M059J (cell line): Measurements from ENCODE around the gene PTK6. TPM values are rescaled to one million over a fixed set of nuclear protein-coding genes. Genes with fewer than 3 reads are reported as not detected.

Source experiments
- DNase-seq: peaks from one replicate; pipeline ENCODE4 v3.0.0-alpha.2; 2012; ENCODE audit warnings: low read depth
- total RNA-seq: library from RNA; depleted of rRNA; stranded (reverse); fragments of >200 nt; shearing (Covaris generic); gene quantifications from 2 replicates; pipeline ENCODE4 v1.2.3, GENCODE V29; 2014

The PTK6 gene
- total RNA-seq, 1 experiment from 2014 or later = not detected

DNA sequence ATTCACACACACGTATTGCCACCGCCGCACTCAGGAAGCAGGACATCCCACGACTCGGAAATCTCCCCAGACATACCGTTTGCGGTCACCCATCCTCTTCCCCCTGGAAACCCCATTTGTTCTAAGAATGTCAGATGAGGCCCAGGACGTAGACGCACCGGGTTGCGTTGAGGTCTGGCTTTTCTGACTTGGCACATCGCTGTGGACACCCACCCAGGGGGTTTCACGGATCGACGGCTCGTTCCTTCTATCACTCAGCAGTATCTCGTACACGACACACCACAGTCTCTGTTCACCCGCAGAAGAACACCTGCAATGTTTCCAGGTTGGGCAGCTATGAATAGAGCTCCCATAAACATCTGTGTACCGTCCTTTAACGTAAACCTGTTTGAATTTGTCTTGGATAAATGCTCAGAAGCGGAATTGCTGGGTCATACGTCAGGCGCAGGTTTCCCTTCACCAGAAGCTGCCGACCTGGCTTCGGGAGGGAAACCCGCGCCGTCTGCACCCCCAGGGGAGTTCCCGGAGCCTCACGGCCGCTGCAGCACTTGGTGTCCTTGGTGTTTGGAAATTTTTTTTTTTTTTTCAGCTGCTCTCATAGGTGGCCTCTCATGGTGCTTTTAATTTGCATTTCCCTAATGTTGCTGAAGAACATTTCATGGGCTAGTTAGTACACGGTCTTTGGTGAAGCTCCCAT is 29.0 kb downstream of the PTK6 start:
- DNase-seq = no peak

DNA sequence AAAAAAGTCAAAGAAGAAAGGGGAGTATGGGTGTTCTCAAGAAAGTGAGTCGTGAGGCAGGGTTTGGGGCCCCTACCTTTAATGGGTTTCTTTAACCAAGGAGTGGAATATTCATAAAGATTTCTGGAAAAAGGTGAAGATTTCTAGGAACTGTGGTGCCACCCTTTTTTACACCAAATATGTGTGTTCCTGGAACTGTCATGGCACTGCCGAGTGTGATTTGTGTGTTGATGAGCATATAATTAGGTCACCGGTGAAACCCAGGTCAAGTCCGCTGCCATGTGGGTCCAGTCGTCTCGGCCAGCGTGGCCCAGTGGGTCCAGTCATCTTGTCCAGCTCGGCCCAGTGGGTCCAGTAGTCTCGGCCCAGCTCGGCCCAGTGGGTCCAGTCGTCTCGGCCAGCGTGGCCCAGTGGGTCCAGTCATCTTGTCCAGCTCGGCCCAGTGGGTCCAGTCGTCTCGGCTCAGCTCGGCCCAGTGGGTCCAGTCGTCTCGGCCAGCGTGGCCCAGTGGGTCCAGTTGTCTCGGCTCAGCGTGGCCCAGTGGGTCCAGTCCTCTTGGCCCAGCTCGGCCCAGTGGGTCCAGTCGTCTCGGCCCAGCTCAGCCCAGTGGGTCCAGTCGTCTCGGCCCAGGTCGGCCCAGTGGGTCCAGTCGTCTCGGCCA is 30.0 kb downstream of the PTK6 start:
- no peak for DNase-seq

DNA sequence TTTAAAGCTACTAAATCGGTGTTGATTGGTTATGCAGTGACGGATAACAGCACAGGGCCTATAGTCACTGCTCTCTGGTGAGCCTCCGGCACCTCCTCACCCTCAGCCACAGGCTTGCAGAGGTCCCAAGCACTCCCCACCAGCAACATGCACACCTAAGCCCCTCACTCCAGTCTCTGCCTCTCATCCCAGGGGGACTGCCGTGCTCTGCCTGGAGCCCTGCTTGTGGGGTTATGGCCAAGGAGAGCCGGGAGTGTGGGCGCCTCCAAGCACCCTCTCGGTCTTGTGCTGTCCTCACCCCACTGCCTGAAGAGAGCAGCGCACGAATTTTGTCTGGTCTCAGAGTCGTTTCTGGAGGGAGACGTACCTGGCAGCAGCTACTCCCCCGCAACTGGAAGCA is 31.5 kb downstream of the PTK6 start:
- DNase-seq = no peak

DNA sequence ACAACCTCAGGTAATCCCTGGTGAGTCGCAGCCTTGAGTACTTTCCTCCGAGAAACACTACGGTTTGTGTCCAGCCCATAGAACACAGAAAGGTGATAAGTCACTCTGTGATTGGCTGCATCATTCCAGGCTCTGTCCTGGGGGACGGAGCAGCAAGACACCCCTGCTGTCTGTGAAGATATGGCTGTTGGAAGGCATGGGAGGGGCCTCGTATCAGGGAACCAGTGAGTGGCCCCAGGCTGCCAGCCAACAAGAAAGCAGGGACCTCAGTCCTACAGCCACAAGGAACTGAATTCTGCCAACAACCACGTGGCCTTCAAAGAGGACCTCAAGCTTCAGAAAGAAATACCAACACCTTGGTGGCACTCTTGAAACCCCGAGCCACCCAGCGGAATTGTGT is 31.9 kb downstream of the PTK6 start:
- DNase-seq = no peak

- no peak for DNase-seq
Measured at GRCh38 chr20:63504642-63505041, 32.5 kb downstream of the PTK6 start.

DNA sequence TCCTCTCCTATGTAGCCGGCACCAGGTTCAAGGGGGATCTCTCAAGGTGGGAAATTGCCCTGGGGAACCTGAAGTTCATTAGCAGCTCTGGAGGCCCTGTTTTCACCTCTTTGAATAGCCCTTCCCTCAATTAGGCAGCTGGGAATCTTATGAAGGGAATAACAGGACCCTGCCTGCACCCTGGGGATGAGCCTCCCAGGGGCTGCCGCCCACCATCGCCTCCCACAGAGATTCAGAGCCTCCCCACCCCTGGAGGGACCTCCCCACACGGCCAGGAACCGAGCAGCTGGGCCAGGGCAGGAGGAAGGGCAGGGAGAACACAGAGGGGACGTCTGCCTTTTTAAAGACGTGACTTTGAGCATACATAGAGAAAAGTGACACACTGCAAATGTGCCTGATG is 33.7 kb downstream of the PTK6 start:
- DNase-seq = no peak

DNA sequence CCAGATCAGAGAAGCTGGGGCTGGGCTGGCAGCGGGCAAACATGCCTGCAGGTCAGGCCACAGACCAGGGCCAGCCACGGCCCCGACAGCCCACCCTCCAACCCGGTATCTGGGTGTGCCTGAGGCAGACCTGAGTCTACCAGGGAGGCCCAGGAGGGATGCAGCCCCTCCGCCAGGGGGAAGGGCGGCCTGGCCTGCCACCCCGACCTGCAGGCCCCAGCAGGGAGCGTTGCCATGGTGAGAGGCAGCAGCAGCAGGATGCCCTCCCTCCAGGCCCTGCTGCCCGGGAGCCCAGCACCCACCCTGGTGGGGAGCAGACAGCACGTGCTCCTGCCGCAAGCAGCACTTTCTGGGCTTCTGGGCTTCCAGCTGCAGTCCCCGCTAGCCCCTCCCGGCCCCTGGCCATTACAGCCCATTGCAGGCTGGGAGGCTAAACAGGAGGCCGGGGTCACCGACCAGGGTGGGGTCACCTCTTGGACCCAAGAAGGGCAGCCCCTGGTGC is 34.5 kb downstream of the PTK6 start:
- DNase-seq = no peak

DNA sequence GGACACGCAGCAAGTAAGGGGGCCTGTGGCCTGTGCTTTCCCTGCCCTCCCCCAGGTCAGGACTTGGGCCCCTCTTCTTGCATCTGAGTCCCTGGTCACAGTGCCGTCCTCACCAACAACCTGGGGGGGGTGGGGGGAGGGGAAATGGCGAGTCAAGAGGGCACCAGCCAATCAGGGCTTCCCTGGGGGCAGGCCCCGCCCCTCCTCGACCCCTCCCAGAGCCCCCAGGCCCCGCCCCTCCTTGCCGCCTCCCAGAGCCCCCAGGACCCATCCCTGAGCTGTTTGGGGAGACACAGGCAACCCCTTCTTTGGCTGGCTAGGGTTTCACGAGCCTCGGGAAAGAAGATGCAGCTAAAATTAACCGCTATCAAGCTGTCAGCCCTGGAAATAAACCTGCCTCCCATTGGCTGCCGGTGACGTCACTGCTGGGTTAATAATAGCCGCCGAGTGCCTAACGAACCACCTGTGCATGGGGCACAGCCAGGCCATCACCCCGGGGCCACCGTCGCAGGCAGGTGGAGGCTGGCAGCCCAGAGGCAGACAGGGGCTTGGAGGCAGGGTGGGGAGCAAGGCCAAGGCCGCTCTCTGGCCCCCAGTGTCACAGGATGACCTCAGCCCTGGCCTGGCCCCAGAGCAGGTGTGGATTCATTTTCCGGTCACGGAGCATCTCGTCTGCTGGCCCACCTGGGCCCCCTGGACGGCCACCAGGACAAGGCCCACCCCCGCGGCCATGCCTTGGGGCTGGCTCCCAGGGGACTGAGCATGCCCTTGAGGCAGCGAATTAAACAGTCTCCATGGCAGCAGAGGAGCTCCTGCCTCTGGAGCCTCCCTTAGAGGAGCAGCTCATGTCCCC is 35.1 kb downstream of the PTK6 start:
- peak; percentile 53 for DNase-seq

GRCh38 chr20:63500902-63501817 is 36.0 kb downstream of the PTK6 start:
- no peak for DNase-seq

DNA sequence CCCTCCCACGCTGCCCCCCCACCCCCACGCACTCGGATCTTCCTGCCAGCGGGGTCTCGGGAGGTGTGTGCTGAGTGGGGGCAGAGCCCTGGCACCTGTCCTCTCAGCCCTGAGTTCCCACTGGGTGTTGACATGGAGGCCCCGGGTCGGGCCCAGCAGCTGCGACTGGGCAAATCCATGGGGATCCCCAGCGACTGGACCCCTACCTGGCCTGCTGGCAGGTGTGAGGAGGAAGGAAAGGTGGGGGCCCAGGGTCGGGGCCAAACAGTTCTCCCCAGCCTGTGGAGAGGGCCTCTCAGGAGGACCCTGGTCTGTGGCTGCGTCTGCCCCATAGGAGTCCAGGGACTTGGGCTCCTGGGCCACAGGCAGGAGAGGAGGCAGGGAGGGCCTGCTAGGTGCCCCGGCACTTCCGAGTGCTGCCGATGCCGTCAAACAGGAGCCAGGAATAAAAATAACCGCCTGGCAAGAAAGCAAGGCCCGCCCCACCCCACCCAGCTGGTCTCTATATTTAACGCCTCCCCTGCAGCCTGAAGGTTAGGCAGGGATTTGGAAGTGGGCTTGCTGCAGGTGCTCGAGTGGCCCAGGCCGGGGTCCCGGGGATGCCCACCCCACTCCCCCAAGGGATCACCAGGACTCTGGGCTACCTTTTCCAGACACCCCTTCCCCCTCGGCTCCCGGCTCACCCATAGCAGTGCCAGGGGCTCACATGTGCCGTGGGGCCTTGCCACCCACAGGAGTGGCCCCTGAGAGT is 36.9 kb downstream of the PTK6 start:
- no peak for DNase-seq

- DNase-seq = no peak
Measured at GRCh38 chr20:63499338-63499969, 37.7 kb downstream of the PTK6 start.

- peak; percentile 43 for DNase-seq
Measured at GRCh38 chr20:63498960-63499337, 38.2 kb downstream of the PTK6 start, which contains the start of gene EEF1A2. TSS of gene EEF1A2 (minus strand) at chr20:63499083. CDS start at chr20:63497763, 1,320 bp downstream.

DNA sequence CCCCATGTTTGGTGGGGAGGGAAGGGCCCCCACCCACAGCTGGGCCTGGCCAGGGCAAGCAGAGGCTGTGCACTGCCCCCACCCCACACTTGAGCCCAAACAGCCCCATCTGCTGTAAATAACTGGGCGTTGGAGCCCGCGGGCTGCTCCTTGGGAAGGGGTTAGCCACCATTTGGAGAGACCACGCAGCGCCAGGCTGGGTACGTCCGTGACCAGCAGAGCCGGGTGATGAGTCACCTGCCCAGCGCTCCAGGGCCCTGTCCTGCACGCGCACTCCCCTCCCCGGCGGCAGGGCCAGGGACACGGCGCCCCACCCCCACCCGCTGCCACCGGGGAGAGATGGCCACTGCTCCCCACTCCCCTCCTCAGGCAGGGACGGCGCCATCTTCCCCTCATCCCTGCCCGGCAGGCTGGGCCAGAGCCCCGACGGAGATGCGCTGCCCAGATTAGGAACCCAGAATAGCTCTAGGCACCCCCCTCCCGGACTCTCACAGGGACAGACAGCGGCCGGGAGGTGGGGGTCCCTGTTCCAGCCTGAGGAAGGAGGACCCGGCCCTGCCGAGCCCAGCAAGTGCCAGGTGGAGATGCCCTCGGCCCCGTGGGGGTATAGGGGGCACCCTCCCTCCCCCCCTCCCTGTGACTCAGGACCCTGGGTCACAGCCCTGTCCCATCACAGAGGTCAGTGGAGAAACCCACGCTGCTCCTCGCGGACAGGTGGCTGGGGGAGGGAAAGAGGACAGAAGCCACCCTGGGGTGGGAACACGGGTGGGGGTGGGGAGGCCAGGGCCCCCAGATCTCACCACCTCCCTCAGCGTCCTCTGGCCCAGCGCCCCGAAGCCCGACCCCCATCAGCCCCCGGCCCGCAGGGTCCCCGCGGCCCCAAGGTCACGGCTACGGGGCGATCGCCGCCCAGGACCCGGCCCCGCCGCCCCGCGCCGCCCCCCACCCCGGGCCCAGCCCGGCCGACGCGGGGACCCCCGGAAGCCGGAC is 38.9 kb downstream of the PTK6 start:
- DNase-seq = peak; percentile 89

GRCh38 chr20:63497138-63497945 is 39.8 kb downstream of the PTK6 start:
- no peak for DNase-seq

- DNase-seq = no peak
Measured at GRCh38 chr20:63496596-63497120, 40.5 kb downstream of the PTK6 start.

DNA sequence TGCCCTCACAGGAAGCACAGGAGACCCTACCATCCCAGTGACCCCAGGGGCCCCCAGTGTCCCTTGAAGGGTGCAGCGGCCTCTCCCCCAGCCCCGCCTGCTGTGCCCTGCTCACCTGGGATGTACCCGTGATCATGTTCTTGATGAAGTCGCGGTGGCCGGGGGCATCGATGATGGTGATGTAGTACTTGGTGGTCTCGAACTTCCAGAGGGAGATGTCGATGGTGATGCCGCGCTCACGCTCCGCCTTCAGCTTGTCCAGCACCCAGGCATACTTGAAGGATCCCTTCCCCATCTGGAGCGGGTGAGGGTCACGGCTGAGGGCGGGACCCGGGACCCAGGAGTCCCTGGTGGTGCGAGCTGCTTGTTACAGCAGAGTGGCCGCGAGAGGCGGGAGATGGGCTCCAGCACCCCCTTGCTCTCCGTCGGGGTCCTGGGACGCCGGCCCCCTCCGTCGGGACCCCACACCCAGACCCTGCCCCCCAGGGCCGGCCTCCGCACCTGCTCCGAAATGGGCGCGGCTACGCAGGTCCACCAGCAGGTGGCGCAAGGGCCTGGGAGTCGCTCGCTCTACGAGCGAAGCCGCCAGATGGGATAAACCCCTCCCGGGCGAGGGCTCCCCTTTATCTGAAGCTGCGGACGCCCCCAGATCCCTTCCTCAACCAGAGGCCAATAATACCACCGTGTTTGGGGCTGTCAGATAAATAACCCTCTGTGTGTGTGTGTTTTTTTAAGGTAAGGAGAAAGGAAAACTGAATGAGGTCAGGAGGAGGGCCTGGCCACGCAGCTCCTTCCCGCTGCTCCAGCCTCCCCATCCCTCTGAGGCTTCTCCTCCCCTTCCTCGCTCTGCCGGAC is 41.2 kb downstream of the PTK6 start:
- no peak for DNase-seq
